HepG2 (cell line): Measurements from ENCODE around the gene ZKSCAN3. TPM values are rescaled to one million over a fixed set of nuclear protein-coding genes. Genes with fewer than 3 reads are reported as not detected.

Experiments
- ELF3 ChIP-seq: IDR thresholded peaks from 2 replicates; pipeline ENCODE4 v1.6.1; 2016; ENCODE audit warnings: missing genetic modification reagents, missing compliant biosample characterization
- FOXA3 ChIP-seq: IDR thresholded peaks from 2 replicates; pipeline ENCODE4 v1.6.1; 2016; ENCODE audit warnings: missing genetic modification reagents, missing compliant biosample characterization
- MEF2D ChIP-seq: sonication (generic); formaldehyde crosslinking; IDR thresholded peaks from 2 replicates; pipeline ENCODE4 v1.5.1; 2020; ENCODE audit warnings: mild to moderate bottlenecking, missing genetic modification reagents
- NFIC ChIP-seq: IDR thresholded peaks from 2 replicates; pipeline ENCODE4 v1.6.1; 2012; ENCODE audit warnings: mild to moderate bottlenecking, low read length, inconsistent platforms
- PATZ1 ChIP-seq: sonication (generic); formaldehyde crosslinking; IDR thresholded peaks from 2 replicates; pipeline ENCODE4 v1.4.0; 2020; ENCODE audit warnings: missing genetic modification reagents
- TARDBP ChIP-seq: sonication (generic); formaldehyde crosslinking; IDR thresholded peaks from 2 replicates; pipeline ENCODE4 v1.8.0; 2022; ENCODE audit warnings: mild to moderate bottlenecking, missing genetic modification reagents
- TEAD3 ChIP-seq: optimal IDR thresholded peaks from 2 replicates; pipeline ENCODE3; 2016; ENCODE audit warnings: borderline replicate concordance
- ZNF331 ChIP-seq: sonication (generic); formaldehyde crosslinking; IDR thresholded peaks from 2 replicates; pipeline ENCODE4 v1.4.0; 2020; ENCODE audit warnings: missing genetic modification reagents
- ZNF710 ChIP-seq: sonication (generic); formaldehyde crosslinking; IDR thresholded peaks from 2 replicates; pipeline ENCODE4 v1.5.0; 2020; ENCODE audit warnings: mild to moderate bottlenecking, missing genetic modification reagents, borderline replicate concordance
- polyA plus RNA-seq, 8 experiments: library from polyadenylated mRNA; depleted of rRNA in 3 of 8; stranded (reverse) in 7 of 8; unstranded in 1 of 8; fragments of >200 nt; fragmentation: Illumina TruSeq in 4 of 8; extraction: Trizol in 4 of 8; gene quantifications; 2 replicates each; pipeline versions ENCODE4 v1.2.1 to v1.2.3, GENCODE V29; 2011 to 2016; ENCODE audit warnings: low read depth in 4 of 8, missing spikeins in 1 of 8, mixed read lengths in 1 of 8; ENCODE audit not compliant: insufficient read depth in 1 of 8
- total RNA-seq, 5 experiments: library from RNA; depleted of rRNA; stranded (reverse); fragments of >200 nt; fragmentation: Illumina TruSeq; extraction: Trizol; gene quantifications; 2 replicates each; pipeline ENCODE4 v1.2.3, GENCODE V29; 2016; ENCODE audit warnings: low read depth in 1 of 5
- TF ChIP-seq, protein P1 (sequence below): sonication (generic); formaldehyde crosslinking; IDR thresholded peaks from 2 replicates; pipeline ENCODE4 v1.4.0; 2020; ENCODE audit warnings: missing genetic modification reagents
- TF ChIP-seq, protein P2 (sequence below): IDR thresholded peaks from 2 replicates; pipeline ENCODE4 v1.6.1; 2016; ENCODE audit warnings: missing compliant biosample characterization, missing genetic modification reagents, borderline replicate concordance

ZKSCAN3 gene
- total and polyA plus RNA-seq, 2 of the 13 experiments (the other 11 are each of a cell fraction or from before 2014, with no cell fraction given) = 3.3 to 7.4 TPM

GRCh38 chr6:28345201-28345600, 4.5 kb upstream of the ZKSCAN3 start (continued):
- TF ChIP-seq PATZ1 (CRISPR knock-in tag) = peak; percentile 43; the same call in 1 of the 2 replicates
- peak; percentile 68; the same call in 1 of the 2 replicates for TF ChIP-seq ZNF710 (CRISPR knock-in tag)
- TF ChIP-seq NFIC = no peak
- TF ChIP-seq FOXA3 = peak; percentile 96
- peak; percentile 39 for TF ChIP-seq TARDBP (CRISPR knock-in tag)
- peak; percentile 50 for TF ChIP-seq ELF3 (CRISPR knock-in tag)
- peak; percentile 67; the same call in 1 of the 2 replicates for TF ChIP-seq ZNF331 (CRISPR knock-in tag)
- TF ChIP-seq MEF2D (CRISPR knock-in tag) = 0 out of 2 replicates have a peak, but pooled peaks have one; percentile 19
- TF ChIP-seq TEAD3 (CRISPR knock-in tag) = peak; percentile 78
- TF ChIP-seq, protein P1, sequence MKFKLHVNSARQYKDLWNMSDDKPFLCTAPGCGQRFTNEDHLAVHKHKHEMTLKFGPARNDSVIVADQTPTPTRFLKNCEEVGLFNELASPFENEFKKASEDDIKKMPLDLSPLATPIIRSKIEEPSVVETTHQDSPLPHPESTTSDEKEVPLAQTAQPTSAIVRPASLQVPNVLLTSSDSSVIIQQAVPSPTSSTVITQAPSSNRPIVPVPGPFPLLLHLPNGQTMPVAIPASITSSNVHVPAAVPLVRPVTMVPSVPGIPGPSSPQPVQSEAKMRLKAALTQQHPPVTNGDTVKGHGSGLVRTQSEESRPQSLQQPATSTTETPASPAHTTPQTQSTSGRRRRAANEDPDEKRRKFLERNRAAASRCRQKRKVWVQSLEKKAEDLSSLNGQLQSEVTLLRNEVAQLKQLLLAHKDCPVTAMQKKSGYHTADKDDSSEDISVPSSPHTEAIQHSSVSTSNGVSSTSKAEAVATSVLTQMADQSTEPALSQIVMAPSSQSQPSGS (CRISPR knock-in tag) = peak; percentile 44; the same call in 1 of the 2 replicates
- TF ChIP-seq, protein P2, sequence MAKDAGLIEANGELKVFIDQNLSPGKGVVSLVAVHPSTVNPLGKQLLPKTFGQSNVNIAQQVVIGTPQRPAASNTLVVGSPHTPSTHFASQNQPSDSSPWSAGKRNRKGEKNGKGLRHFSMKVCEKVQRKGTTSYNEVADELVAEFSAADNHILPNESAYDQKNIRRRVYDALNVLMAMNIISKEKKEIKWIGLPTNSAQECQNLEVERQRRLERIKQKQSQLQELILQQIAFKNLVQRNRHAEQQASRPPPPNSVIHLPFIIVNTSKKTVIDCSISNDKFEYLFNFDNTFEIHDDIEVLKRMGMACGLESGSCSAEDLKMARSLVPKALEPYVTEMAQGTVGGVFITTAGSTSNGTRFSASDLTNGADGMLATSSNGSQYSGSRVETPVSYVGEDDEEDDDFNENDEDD (CRISPR knock-in tag) = no peak
